ENCODE data around the gene CEP120.

Gene CEP120

GRCh38 chr5:123391009-123391408, 32.2 kb downstream of the CEP120 start:
- DNase-seq (ENCODE audit: low spot score), result no peak
- Mint-ChIP-seq H3K4me3 (no peak overlapping the region), H3K27me3 (ENCODE audit: low read depth) (no peaks in the 10 kb centered on the region), H3K4me1 (ENCODE audit: low read depth) (no peaks in the 10 kb centered on the region), H3K36me3 (ENCODE audit: low read depth) (peaks cover 32% of the 10 kb centered on the region), H3K9me3 (no peaks in the 10 kb centered on the region), H3K27ac (no peak overlapping the region)

GRCh38 chr5:123389794-123390193, 33.4 kb downstream of the CEP120 start:
- Mint-ChIP-seq H3K9me3 (no peaks in the 10 kb centered on the region), H3K36me3 (ENCODE audit: low read depth) (peaks cover 34% of the 10 kb centered on the region), H3K27ac (no peak overlapping the region), H3K27me3 (ENCODE audit: low read depth) (no peaks in the 10 kb centered on the region), H3K4me3 (no peak overlapping the region), H3K4me1 (ENCODE audit: low read depth) (no peaks in the 10 kb centered on the region)
- DNase-seq (ENCODE audit: low spot score), result no peak

GRCh38 chr5:123387313-123387712, 35.9 kb downstream of the CEP120 start:
- Mint-ChIP-seq H3K27ac (no peak overlapping the region), H3K4me1 (ENCODE audit: low read depth) (no peaks in the 10 kb centered on the region), H3K4me3 (no peak overlapping the region), H3K27me3 (ENCODE audit: low read depth) (no peaks in the 10 kb centered on the region), H3K36me3 (ENCODE audit: low read depth) (peaks cover 34% of the 10 kb centered on the region), H3K9me3 (no peaks in the 10 kb centered on the region)
- no peak for DNase-seq (ENCODE audit: low spot score)

DNA sequence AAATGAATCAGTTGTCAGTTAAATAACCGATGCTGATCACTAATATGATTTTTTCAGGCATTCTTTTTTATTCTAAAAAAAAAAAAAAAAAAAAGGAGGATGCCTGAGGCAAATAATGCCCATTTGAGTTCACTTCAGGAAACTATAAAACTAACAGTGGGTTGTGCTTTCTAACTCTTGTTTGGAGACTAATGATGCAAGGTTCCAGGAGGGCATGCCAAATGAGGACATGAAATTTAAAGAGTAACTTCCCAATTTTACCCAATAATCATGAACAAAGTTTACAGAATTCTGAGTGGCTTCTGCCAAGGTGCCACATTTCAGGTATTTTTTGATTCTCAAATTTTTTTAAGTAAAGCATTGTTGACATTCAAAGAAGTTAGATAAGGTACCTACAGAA, 41.0 kb downstream of the CEP120 start:
- H3K27ac Mint-ChIP-seq, result no peak overlapping the region
- peaks cover 36% of the 10 kb centered on the region for H3K36me3 Mint-ChIP-seq (ENCODE audit: low read depth)
- H3K27me3 Mint-ChIP-seq (ENCODE audit: low read depth), result no peaks in the 10 kb centered on the region
- H3K4me3 Mint-ChIP-seq, result no peak overlapping the region
- H3K9me3 Mint-ChIP-seq, result no peaks in the 10 kb centered on the region
- no peak for DNase-seq (ENCODE audit: low spot score)
- peaks cover 8% of the 10 kb centered on the region for H3K4me1 Mint-ChIP-seq (ENCODE audit: low read depth)

- Mint-ChIP-seq H3K27me3 (ENCODE audit: low read depth) (no peaks in the 10 kb centered on the region), H3K9me3 (no peaks in the 10 kb centered on the region), H3K4me3 (no peak overlapping the region), H3K36me3 (ENCODE audit: low read depth) (peaks cover 40% of the 10 kb centered on the region), H3K27ac (no peak overlapping the region), H3K4me1 (ENCODE audit: low read depth) (no peaks in the 10 kb centered on the region)
- DNase-seq (ENCODE audit: low spot score), result no peak
Measured at GRCh38 chr5:123371575-123372179, 51.5 kb downstream of the CEP120 start.

- Mint-ChIP-seq H3K27me3 (ENCODE audit: low read depth) (no peaks in the 10 kb centered on the region), H3K4me3 (no peak overlapping the region), H3K36me3 (ENCODE audit: low read depth) (peaks cover 27% of the 10 kb centered on the region), H3K27ac (no peak overlapping the region), H3K4me1 (ENCODE audit: low read depth) (no peaks in the 10 kb centered on the region), H3K9me3 (no peaks in the 10 kb centered on the region)
- no peak for DNase-seq (ENCODE audit: low spot score)
Measured at GRCh38 chr5:123369371-123369968, 53.7 kb downstream of the CEP120 start.

DNA sequence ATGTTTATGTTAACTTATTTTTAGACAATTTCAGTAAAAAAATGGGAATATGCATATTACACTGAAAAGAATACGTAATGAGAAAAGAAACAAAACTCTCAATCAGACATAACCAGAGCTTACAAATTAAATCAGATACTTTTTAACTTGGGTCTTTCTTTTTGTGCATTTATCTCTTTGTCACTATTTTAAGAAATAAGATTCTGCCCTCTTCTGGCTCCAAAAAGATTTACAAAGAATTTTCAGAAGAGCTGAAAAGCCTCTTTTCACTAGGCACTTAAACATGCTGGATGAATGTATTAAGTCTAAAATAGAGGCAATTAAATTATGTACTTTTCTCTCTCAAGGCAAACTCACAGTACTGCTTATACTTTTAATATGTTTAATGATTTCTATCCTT, 55.5 kb downstream of the CEP120 start:
- Mint-ChIP-seq H3K4me1 (ENCODE audit: low read depth) (no peaks in the 10 kb centered on the region), H3K36me3 (ENCODE audit: low read depth) (peaks cover 20% of the 10 kb centered on the region), H3K27me3 (ENCODE audit: low read depth) (no peaks in the 10 kb centered on the region), H3K27ac (no peak overlapping the region), H3K9me3 (no peaks in the 10 kb centered on the region), H3K4me3 (no peak overlapping the region)
- DNase-seq (ENCODE audit: low spot score), result no peak

DNA sequence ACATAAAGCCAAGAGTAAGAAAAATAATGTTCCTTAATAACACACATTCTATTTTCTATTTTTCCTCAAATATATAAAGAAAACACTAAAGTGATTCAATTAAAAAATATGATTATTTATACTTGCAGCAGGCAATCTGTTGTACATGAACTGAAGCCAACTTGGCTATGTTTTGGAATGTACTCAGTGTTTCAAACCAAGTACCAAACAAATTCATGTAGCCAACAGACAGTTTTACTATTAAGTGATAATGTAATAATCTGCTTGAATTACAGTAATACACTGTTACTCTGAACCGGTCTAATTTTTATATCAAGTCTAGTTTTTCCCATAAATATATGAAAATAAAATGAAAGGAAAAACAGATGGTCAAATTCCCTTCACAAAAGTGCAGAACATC, 58.0 kb downstream of the CEP120 start:
- Mint-ChIP-seq H3K4me1 (ENCODE audit: low read depth) (no peaks in the 10 kb centered on the region), H3K27me3 (ENCODE audit: low read depth) (no peaks in the 10 kb centered on the region), H3K4me3 (no peak overlapping the region), H3K9me3 (no peaks in the 10 kb centered on the region), H3K36me3 (ENCODE audit: low read depth) (peaks cover 20% of the 10 kb centered on the region), H3K27ac (no peak overlapping the region)
- no peak for DNase-seq (ENCODE audit: low spot score)

DNA sequence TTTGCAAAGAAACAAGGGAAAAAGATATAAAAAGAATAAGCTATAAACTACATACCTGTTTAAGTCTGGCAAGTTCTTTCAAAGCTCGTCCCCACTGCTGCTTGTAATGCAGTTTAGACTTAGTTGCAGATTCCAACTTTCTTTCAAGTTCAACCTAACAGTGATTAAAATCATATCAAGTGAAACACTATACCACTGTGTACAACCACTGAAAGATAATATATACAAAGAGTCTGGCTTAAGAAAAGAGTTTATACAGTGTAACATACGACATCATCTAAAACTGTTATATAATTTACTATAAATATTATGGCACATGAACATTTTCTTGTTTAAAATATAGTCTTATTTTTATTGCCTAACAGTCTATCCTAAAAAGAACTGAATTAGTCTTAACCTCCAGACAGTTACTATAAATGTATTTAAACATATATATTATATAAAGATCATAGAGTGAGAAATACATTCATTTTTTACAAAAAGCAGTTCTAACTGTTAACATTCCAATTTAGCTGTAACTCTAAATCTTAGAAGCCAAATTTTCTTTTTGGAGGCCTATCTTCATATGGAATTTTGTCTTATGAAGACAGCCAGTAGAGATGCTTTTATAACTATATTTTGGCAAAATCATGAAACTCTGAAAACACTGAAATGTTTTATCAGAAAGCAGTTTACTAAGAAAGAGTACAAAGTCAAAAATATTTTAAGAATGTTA, 58.6 kb downstream of the CEP120 start:
- Mint-ChIP-seq H3K27me3 (ENCODE audit: low read depth) (no peaks in the 10 kb centered on the region), H3K4me1 (ENCODE audit: low read depth) (no peaks in the 10 kb centered on the region), H3K4me3 (no peak overlapping the region), H3K36me3 (ENCODE audit: low read depth) (peaks cover 23% of the 10 kb centered on the region), H3K27ac (no peak overlapping the region), H3K9me3 (no peaks in the 10 kb centered on the region)
- DNase-seq (ENCODE audit: low spot score), result no peak

DNA sequence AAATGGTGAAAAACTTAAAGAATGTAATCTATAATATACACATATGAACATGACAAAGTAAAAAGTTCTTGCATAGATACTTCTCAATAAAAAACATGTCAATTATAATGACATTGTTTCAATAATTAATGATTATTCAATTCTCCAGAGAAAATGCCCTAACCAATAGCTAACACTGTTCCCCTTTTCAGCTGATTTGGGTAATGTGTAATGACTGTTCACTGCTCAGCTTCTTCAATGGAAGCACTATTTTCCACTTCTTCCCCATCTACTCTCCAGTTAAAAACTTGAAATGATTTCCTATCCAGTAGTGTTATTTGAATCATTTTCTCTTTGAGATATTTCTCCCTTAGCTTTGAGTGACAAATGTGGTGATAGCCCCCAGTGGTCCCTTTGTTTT, 62.3 kb downstream of the CEP120 start:
- H3K27me3 Mint-ChIP-seq (ENCODE audit: low read depth), result no peaks in the 10 kb centered on the region
- no peak for DNase-seq (ENCODE audit: low spot score)
- no peak overlapping the region for H3K27ac Mint-ChIP-seq
- peaks cover 16% of the 10 kb centered on the region for H3K9me3 Mint-ChIP-seq
- H3K36me3 Mint-ChIP-seq (ENCODE audit: low read depth), result peaks cover 50% of the 10 kb centered on the region
- H3K4me1 Mint-ChIP-seq (ENCODE audit: low read depth), result no peaks in the 10 kb centered on the region
- H3K4me3 Mint-ChIP-seq, result no peak overlapping the region

DNA sequence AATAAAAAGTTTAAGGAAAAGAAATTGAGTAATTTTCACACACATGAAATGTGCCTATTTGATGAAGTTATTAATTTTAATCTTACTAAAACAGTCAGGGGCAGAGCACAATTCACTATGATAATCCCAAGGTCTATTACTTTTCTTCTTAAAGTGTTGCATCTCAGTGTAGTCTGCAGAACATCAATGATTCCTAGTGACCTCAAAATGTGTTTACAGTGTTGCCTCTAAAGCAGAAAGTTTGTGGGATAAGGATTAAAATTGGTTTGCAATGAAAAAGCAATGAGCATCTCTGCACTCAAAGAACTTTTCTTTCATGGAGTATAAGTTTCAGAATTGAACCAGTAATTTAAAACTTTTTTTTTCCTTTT, 63.0 kb downstream of the CEP120 start:
- no peak for DNase-seq (ENCODE audit: low spot score)
- H3K4me3 Mint-ChIP-seq, result no peak overlapping the region
- peaks cover 20% of the 10 kb centered on the region for H3K9me3 Mint-ChIP-seq
- H3K27ac Mint-ChIP-seq, result no peak overlapping the region
- H3K36me3 Mint-ChIP-seq (ENCODE audit: low read depth), result peaks cover 50% of the 10 kb centered on the region
- H3K27me3 Mint-ChIP-seq (ENCODE audit: low read depth), result no peaks in the 10 kb centered on the region
- no peaks in the 10 kb centered on the region for H3K4me1 Mint-ChIP-seq (ENCODE audit: low read depth)

GRCh38 chr5:123359454-123360200, 63.6 kb downstream of the CEP120 start:
- Mint-ChIP-seq H3K27me3 (ENCODE audit: low read depth) (no peaks in the 10 kb centered on the region), H3K4me1 (ENCODE audit: low read depth) (no peaks in the 10 kb centered on the region), H3K9me3 (peaks cover 20% of the 10 kb centered on the region), H3K36me3 (ENCODE audit: low read depth) (peaks cover 52% of the 10 kb centered on the region), H3K4me3 (no peak overlapping the region), H3K27ac (no peak overlapping the region)
- DNase-seq (ENCODE audit: low spot score), result no peak

DNA sequence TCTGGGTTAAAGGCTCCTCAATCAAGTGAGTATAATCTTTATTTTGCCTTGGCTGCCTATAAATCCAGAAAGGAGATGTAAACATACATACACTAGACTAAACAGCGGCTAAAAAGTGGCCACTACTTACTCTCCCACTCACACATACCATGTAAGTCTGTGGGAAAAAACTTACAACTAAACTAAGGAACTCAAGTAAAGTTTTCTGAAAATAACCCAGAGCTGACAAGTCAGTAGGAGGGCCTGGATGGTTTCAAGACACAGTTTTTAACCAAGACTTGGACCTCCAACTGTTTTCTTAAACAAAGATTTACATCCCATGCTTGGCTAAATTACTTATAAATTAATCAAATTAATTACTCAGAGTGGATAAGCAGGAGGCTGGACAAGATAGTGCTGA, 64.5 kb downstream of the CEP120 start:
- Mint-ChIP-seq H3K4me1 (ENCODE audit: low read depth) (no peaks in the 10 kb centered on the region), H3K9me3 (peaks cover 24% of the 10 kb centered on the region), H3K4me3 (no peak overlapping the region), H3K27me3 (ENCODE audit: low read depth) (no peaks in the 10 kb centered on the region), H3K27ac (no peak overlapping the region), H3K36me3 (ENCODE audit: low read depth) (peaks cover 57% of the 10 kb centered on the region)
- no peak for DNase-seq (ENCODE audit: low spot score)

GRCh38 chr5:123358304-123358703, 64.9 kb downstream of the CEP120 start:
- Mint-ChIP-seq H3K9me3 (peaks cover 28% of the 10 kb centered on the region), H3K27ac (no peak overlapping the region), H3K36me3 (ENCODE audit: low read depth) (peaks cover 61% of the 10 kb centered on the region), H3K27me3 (ENCODE audit: low read depth) (no peaks in the 10 kb centered on the region), H3K4me3 (no peak overlapping the region), H3K4me1 (ENCODE audit: low read depth) (no peaks in the 10 kb centered on the region)
- no peak for DNase-seq (ENCODE audit: low spot score)
